NCI-H748 (cell line): ENCODE results near the gene SYP.
"Not testable (repeated sequence)": the region's sequence is repeated elsewhere in the genome, so short reads cannot be mapped to it uniquely, and the experiment has no call there.

Experiments used
- DNase-seq: peaks from one replicate; lab custom pipeline; 2025; ENCODE audit not compliant: unreplicated experiment; lab: John Stamatoyannopoulos, UW

The SYP gene

DNA sequence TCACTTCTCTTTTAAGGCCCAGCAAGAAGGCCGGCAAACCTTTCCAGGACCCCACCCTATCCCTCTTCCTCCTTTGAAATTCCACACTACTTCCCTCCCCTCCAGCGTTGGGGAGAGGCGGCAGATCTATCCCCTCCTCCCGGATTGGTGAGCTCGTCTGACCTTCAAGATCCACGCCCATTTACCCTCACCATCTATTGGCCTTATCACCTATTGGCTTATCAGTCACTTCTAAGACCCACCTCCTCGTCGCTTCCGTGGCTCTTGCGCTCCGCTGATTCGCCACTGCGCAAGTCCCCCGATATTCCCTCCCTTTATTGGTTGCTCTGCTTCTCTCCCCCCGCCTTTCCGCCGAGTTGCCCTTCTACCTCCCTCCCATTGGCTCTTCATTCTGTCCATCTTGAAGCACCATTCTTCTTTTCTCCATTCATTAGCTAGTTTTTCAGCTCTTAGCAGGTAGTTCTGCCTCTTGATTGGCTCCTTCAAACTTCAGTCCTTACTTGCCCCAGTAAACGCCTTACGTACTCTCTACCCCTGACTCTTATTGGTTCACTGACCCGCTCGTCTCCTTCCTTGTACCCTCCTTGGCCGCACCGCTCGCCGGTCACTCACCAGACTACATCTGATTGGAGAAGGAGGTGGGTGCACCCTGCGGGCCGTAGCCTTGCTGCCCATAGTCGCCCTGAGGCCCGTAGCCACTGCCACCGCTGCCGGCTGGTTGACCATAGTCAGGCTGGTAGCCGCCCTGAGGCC is 9.0 kb downstream of the SYP start:
- peak; percentile 100 for DNase-seq

- no peak for DNase-seq
These were observed 10.4 kb downstream of the SYP start for GRCh38 chrX:49189606-49190005.

DNA sequence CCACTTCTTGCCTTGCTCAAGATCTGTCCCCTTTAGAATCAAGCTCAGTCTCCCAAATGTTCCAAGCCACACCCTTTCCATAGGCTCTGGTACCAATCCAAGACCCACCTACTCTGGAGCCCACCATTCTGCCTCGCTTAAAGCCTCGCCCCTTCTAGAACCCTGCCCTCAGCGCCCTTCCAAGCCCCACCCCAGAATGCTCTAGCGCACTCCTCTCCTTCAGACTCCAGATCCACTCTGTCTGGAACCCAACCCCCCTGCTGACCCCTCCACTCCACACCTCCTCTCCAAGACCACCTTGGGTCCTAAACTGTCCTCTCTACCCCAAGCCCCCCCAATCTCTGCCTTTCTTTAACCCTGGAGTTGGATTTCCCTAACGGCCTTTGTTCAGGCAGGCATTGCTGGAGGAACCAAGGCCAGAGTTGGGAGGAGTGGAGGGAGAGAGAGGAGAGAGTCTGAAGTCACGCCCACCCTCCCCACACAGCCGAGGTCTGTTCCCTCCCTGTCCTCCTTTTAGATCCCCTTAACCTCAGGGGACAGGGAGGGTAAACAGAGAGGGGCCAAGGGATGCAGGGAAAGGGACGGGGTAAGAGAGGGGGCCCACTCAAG is 11.4 kb downstream of the SYP start:
- no peak for DNase-seq

- no peak for DNase-seq
These were observed 12.5 kb downstream of the SYP start for GRCh38 chrX:49187526-49187925.

- no peak for DNase-seq
These were observed 13.0 kb downstream of the SYP start for GRCh38 chrX:49187028-49187394.

- DNase-seq: peak; percentile 78
These were observed 13.6 kb downstream of the SYP start, which contains the start of gene PRICKLE3 for GRCh38 chrX:49186125-49187027. TSS of gene PRICKLE3 (minus strand) at chrX:49186373. CDS start at chrX:49186297, 76 bp downstream.

DNA sequence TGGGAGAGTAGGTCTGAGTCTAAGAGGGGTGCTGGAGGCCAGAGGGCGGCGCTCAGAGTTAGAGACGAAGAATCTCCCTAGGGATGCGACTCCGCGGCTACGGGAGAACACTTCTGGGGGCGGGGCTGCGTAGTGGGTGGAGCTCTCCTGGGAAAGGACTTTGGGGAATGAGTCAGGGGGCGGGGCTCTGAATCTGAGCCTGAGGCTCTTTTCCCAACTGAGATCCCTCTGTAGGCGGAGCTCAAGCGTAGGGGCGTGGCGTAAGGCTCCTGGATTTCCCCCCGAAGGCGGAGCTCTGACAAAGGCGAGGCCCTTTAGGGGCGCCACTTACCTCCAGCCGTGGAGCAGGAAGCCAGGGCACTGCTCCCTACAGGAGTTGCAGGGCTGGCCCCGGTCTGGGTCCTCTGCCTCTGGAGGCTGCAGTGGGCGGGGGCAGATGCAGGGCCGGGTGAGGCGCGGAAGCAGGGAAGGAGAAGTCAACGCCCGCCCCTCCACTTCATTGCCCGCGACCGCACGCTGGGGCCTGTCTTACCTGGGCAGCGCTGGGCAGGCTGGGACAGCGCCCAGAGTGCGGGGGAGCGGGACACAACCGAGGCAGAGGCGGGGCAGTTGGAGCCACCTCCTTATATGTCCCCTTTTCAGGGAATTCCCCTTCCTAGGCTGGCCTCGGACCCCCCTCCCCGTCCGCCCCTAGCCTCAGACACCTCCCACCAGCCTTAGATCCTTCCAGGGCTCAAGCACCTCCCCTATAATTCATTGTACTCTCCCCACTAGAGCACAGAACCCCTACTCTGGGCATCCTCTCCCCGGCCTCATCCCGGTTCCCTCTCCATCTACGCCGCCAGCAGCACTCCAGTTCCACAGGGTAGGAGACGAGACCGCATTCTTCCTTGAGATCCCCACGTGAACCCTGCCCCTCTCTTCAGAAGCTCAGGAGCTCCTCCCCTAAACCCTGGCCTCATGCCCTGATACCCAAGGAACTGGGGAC is 15.4 kb downstream of the SYP start:
- DNase-seq: peak; percentile 95

DNA sequence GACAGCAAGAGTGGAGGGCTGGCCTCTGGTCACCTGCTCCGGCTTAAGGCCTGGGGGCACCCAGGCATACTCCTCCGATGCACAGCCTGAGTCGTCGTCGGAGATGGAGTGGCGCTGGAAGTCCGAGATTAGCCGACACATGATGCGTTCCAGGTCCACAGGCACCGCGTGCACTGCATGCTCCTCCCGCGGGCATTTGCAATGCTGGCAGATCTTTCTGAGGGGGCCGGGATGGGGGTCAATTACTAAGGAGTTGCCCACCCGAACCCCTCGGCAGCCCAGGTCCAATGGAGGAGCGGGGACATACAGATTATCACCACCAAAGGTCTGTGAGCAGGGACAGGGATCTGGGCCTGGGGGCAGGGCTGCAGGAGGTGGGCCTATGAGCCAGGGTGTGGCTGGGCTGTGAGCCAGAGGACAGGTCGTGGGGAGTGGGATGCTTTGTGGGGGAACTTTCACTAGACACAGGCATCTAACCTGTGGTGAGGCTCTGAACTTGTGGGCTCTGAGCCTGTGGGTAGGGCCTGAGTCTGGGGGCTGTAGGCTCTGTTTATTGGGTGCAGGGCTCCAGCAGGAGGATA is 16.2 kb downstream of the SYP start:
- no peak for DNase-seq

DNA sequence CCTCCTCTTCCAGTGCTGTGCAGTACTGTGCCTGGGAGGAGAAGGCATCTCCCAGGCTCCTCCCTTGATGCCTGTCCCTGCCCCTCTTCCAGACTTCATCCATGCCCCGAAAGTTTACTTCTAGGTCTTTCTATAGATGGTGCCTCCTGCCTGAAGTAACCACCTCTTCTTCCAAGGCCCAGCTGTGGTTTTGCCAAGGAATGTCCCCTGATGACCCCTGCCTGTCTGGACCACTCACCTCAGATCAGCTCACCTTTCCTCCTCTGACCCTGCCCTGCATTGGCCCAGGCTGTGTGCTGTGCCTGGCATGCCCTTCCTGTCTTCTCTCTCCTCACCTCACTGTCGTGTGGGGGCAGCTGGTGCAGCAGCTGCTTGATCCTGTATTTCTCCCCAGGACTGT is 20.6 kb downstream of the SYP start:
- no peak for DNase-seq

- no peak for DNase-seq
These were observed 21.5 kb downstream of the SYP start for GRCh38 chrX:49178537-49178936.

- DNase-seq: no peak
These were observed 22.0 kb downstream of the SYP start for GRCh38 chrX:49177873-49178480.

GRCh38 chrX:49177338-49177833 is 22.6 kb downstream of the SYP start:
- no peak for DNase-seq

DNA sequence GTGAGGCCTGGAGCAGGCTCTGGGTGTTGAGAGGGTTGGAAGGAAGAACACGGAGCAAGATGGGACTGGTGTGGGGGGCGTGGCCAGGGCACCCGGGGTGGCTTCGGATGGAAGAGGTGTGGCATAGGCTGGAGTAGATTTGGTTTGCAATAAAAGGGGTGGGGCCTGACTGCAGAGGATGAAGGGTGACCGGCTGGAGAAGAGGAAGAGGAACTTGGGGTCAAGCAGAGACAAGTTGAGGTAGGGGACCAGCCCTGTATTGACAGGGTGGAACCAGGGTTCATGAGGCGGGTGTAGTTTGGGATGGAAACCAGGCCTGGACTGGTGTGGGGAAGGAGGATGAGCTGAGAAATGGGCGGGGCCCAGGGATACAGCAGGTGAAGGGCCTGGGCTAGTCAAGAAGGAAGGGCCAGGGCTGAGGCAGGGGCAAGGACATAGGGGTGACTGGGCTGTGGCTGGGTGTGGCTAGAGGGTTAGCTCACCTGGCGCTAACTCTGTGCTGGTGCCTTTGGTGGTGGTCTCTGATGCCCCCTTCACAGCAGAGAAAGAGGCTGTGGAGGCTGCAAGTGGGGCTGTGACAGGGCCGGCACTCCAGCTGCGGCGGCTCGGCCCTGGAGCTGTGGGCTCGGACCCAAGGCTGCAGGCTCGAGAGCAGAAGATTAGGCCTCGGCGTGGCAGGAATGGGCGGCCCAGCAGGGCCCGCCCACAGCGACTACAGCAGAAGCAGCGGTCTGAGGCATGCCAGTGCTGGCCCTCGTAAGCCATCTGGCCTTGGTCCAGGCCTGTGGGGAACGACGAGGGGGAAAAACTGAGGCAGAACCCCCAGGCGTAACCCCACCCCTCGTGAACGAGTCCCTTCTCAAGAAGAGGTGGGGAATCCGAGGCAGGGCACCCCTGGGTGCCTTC is 23.3 kb downstream of the SYP start:
- DNase-seq: no peak

DNA sequence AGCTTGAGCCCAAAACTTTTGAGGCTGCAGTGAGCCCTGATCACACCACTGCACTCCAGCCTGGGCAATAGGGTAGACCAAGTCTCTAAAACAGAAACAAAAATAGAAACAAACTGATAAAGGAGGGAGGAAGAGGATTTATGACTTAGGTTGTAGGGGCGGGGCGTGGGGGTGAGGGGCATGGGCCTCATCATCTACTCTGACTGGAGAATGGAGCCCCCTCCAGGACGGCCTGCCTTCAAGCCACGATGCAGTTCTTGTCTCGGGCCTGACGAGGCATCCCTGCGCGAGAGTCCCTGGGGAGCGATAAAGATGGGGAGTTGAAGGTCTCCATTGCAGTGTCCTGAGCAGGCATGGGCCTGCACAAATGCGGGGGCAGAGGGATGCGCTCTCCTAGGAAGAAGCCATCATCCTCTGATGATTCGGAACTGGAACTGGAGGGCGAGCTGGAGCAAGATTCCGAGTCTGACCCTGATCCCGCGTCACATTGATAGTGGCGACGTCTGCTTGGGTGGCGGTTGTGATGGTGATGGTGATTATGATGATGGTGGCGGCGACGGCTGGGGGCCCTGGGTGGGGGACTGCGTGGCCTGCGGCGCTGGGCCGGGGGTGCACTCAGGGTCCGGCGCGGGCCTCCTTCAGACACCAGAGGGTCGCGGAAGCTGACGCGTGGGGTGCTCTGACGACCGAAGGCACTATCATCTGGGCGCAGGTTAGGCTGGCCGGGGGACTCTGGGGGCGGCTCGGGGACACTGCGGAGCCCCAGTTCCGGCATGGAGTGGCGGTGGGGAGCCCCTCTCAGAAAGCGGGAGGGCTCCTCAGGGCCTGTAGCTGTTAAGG is 24.3 kb downstream of the SYP start:
- no peak for DNase-seq

DNA sequence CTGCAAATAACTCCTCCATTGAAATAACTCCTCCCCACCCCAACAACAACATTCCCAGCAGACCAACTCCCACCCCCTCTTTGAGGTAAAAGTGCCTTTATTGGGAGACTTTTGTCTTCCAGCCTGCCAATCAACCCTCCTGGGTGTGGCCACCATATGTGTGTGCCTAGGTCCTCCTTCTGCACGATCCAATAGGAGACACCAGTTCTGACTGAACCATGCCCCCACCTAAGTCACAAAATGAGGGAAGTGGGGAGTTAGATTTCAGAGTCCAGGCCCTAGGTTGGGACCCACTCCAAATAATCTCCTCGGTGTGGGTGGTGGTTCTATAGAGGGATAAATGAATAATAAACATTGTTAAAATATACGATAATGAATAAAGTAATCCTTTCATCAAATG is 25.3 kb downstream of the SYP start:
- DNase-seq: no peak

DNA sequence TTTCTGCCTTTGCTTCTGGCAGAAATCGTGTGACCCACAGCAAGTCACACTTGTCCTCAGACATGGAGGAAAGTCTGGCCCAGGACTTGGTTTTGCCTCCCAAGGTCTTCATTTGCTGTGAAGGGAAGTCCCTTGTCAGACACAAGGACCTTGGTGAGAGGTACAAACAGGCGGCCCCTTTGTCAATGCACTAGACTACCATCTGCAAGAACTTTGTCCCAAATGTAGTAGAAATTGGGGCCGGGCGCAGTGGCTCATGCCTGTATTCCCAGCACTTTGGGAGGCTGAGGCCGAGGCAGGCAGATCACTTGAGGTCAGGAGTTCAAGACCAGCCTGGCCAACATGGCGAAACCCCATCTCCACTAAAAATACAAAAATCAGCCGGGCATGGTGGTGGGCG is 26.4 kb downstream of the SYP start:
- not testable (repeated sequence) for DNase-seq

DNA sequence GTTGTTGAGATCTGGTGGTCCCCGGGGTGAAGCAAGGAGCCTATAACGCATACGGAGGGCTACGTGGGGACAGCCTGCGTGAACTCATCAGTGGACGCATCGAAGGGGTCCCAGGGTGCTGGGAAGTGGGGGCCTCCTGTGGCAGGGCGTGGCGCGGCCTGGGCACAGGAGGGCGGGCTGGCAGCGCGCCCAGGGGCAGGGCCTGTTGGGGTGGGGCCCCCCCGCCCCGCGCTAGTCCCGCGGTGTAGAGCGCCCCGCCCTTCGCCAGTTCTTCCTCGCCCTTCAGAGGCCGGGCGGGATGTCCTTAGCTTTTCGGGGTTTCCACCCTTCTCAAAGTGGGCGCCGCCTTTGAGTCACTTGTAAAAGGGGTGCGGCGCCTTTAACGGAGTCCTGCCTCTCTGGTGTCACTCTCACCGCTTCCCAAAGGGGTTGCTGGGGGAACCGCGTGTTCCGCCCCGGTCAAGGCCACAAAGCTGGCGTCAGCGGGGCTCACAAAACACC is 27.7 kb downstream of the SYP start:
- peak; percentile 72 for DNase-seq
